ENCODE measurements around the gene CARD14. TPM values are rescaled to one million over a fixed set of nuclear protein-coding genes. Genes with fewer than 3 reads are reported as not detected.

The CARD14 gene
- total RNA-seq, 1 donor from 2014 or later: not detected

DNA sequence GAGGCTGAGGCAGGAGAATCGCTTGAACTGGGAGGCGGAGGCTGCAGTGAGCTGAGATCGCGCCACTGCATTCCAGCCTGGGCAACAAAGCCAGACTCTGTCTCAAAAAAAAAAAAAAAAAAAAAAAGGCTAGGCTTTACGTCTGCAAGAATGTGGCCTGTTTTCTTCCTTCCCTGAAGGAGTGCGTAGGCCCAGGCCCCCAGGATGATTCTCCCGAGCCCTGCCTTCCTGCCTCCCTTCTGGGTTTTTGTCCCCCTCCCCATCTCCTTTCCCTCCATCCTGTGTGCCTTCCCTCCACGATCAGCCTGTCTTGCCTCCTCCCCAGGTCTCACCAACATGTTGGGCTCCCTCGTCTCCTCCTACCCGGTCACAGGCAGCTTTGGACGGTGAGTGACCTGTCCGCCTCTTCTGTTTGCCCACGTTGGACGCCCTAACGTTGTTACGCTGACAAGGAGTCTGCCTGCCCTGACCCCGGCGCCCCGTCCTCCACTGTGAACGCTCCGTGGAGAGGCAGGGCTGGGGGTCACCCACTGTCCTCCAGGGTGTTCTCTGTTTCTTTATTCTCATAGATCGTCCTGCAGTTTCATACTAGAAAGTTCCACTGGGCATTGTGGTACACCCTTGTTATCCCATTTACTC, 75.2 kb downstream of the CARD14 start:
- no peaks in the 10 kb centered on the region for H3K9me3 Mint-ChIP-seq (ENCODE audit: low read depth)
- H3K4me1 Mint-ChIP-seq (ENCODE audit: low read depth): no peaks in the 10 kb centered on the region
- H3K27me3 Mint-ChIP-seq: no peaks in the 10 kb centered on the region
- no peak for TF ChIP-seq CTCF (IDR thresholded peaks at IDR 0.05; ENCODE audit: unreplicated experiment)
- H3K4me3 Mint-ChIP-seq (ENCODE audit: low read depth): no peak overlapping the region
- DNase-seq (ENCODE audit: low spot score, unreplicated experiment): no peak
- H3K27ac Mint-ChIP-seq: peak overlapping the region; percentile 80
- H3K36me3 Mint-ChIP-seq (ENCODE audit: insufficient read depth): peaks cover 14% of the 10 kb centered on the region

DNA sequence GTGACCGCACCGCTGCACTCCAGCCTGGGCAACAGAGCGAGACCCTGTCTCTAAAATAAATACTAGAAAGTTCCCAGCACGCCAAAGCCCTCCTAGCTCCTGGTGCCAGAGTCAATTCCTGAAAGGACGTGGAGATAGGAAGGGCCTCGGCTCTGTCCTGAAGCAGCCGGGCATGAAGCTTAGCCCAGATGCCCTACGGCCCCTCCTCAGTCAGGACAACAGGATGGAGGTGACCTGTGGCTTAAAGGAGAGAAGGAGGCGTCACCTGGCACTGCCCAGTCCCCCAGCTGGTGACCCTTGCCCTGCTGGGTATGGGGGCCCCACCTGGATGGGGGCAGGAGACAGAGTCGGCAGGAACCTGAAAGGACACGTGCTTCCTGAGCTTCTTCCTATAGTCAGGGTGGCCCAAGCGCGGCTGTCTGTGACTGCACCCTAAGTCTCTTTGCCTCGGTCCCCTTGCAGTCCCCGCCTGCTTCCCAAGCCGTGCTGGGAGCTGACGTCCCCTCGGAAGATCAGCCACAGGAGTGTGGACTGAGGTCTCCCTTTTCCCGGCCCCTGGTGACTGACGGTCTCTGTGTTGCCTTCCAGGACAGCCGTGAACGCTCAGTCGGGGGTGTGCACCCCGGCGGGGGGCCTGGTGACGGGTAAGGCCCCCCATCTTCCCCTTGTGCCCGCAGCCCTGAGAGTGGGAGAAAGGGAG, 75.9 kb downstream of the CARD14 start:
- TF ChIP-seq CTCF (IDR thresholded peaks at IDR 0.05; ENCODE audit: unreplicated experiment): no peak
- Mint-ChIP-seq H3K9me3 (ENCODE audit: low read depth) (no peaks in the 10 kb centered on the region), H3K4me3 (ENCODE audit: low read depth) (no peak overlapping the region), H3K27me3 (no peaks in the 10 kb centered on the region), H3K4me1 (ENCODE audit: low read depth) (no peaks in the 10 kb centered on the region), H3K27ac (no peak overlapping the region), H3K36me3 (ENCODE audit: insufficient read depth) (peaks cover 14% of the 10 kb centered on the region)
- no peak for DNase-seq (ENCODE audit: low spot score, unreplicated experiment)

GRCh38 chr17:80246266-80246681, 76.4 kb downstream of the CARD14 start:
- no peaks in the 10 kb centered on the region for H3K9me3 Mint-ChIP-seq (ENCODE audit: low read depth)
- H3K36me3 Mint-ChIP-seq (ENCODE audit: insufficient read depth): peaks cover 15% of the 10 kb centered on the region
- no peaks in the 10 kb centered on the region for H3K4me1 Mint-ChIP-seq (ENCODE audit: low read depth)
- no peak overlapping the region for H3K27ac Mint-ChIP-seq
- DNase-seq (ENCODE audit: low spot score, unreplicated experiment): no peak
- no peaks in the 10 kb centered on the region for H3K27me3 Mint-ChIP-seq
- H3K4me3 Mint-ChIP-seq (ENCODE audit: low read depth): no peak overlapping the region
- TF ChIP-seq CTCF (IDR thresholded peaks at IDR 0.05; ENCODE audit: unreplicated experiment): no peak

DNA sequence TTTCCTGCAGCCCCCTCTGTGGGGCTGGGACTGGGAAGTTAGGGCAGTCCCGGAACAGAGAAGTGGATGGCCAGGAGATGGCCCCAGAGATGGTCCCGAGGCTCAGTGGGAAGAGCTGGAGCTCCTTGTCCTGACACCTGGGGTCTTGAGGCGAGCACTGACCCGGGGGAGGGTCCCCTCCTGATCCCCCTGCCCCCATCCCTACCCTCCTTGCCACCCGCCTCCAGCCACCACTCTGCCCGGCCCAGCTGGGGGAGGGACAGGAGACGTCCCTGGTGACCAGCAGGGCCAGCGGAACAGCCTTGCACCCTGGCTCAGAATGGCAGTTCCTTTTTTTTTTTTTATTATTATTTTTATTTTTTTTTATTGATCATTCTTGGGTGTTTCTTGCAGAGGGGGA, 76.9 kb downstream of the CARD14 start:
- Mint-ChIP-seq H3K27ac (no peak overlapping the region), H3K4me3 (ENCODE audit: low read depth) (no peak overlapping the region), H3K27me3 (no peaks in the 10 kb centered on the region), H3K4me1 (ENCODE audit: low read depth) (no peaks in the 10 kb centered on the region), H3K36me3 (ENCODE audit: insufficient read depth) (peaks cover 12% of the 10 kb centered on the region), H3K9me3 (ENCODE audit: low read depth) (no peaks in the 10 kb centered on the region)
- no peak for TF ChIP-seq CTCF (IDR thresholded peaks at IDR 0.05; ENCODE audit: unreplicated experiment)
- no peak for DNase-seq (ENCODE audit: low spot score, unreplicated experiment)

DNA sequence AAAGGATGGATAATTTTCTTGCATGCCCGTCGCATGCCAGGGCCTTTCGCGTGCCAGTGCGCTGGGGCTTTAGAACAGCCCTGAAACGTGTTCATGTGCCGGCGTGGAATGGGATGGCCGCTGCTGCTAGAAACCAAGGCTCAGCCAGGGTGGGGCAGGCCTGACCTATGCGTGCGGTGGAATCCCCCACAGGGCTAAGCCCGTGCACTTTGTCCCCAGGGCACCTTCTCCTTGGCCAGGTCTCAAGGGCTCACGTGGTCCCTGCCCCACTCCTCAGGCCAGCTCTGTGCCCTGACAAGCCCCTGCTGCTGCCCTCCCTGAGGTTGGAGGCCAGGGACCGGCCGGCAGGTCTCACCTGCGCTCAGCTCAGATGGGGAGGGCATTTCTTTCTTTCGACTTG, 77.7 kb downstream of the CARD14 start:
- H3K36me3 Mint-ChIP-seq (ENCODE audit: insufficient read depth): peaks cover 12% of the 10 kb centered on the region
- H3K27ac Mint-ChIP-seq: no peak overlapping the region
- DNase-seq (ENCODE audit: low spot score, unreplicated experiment): no peak
- H3K4me1 Mint-ChIP-seq (ENCODE audit: low read depth): no peaks in the 10 kb centered on the region
- H3K27me3 Mint-ChIP-seq: no peaks in the 10 kb centered on the region
- H3K9me3 Mint-ChIP-seq (ENCODE audit: low read depth): no peaks in the 10 kb centered on the region
- no peak overlapping the region for H3K4me3 Mint-ChIP-seq (ENCODE audit: low read depth)
- no peak for TF ChIP-seq CTCF (IDR thresholded peaks at IDR 0.05; ENCODE audit: unreplicated experiment)
